BJ (cell line): ENCODE data around the gene XPO6. TPM values are rescaled to one million over a fixed set of nuclear protein-coding genes. Genes with fewer than 3 reads are reported as not detected.

Experiments
- CTCF ChIA-PET: fragments of 350-600 bp; formaldehyde crosslinking; extraction: SDS; loops from one replicate; lab custom pipeline; 2021; ENCODE audit warnings: antibody characterized with exemption, inconsistent platforms; lab: Yijun Ruan, JAX
- POLR2A ChIA-PET: fragments of 300-600 bp; sonication (Branson Sonifier 250); formaldehyde crosslinking; extraction: SDS; loops from one replicate; lab custom pipeline; 2021; ENCODE audit warnings: antibody characterized with exemption; lab: Charles Lee
- DNase-seq: peaks from one replicate; pipeline ENCODE4 v3.0.0-alpha.2; 2011; ENCODE audit warnings: low read depth
- H3K27me3 ChIP-seq: 2 replicates; pipeline ENCODE4 v1.6.0; 2011; ENCODE audit warnings: low read length; ENCODE audit not compliant: control insufficient read depth, insufficient read depth
- H3K36me3 ChIP-seq: 2 replicates; pipeline ENCODE4 v1.5.1; 2011; ENCODE audit warnings: low read length; ENCODE audit not compliant: control insufficient read depth, insufficient read depth
- H3K4me3 ChIP-seq: 2 replicates; pipeline ENCODE4 v1.5.1; 2011; ENCODE audit warnings: low read depth, mild to moderate bottlenecking, control low read depth, low read length
- polyA plus RNA-seq: library from polyadenylated mRNA; depleted of rRNA; stranded (reverse); fragments of >200 nt; gene quantifications from 2 replicates; pipeline ENCODE4 v1.2.3, GENCODE V29; 2011
- TF ChIP-seq, protein P1 (sequence below): IDR thresholded peaks from 2 replicates; pipeline ENCODE4 v1.5.1; 2011; ENCODE audit warnings: low read depth, mild to moderate bottlenecking, control low read depth, inconsistent platforms, low read length, moderate library complexity; ENCODE audit not compliant: insufficient read depth

The XPO6 gene
- polyA plus RNA-seq, 1 experiment = 239 TPM

- Histone ChIP-seq H3K27me3 (no peaks in the 10 kb centered on the region), H3K36me3 (peaks cover 2% of the 10 kb centered on the region), H3K4me3 (no peak overlapping the region)
- CTCF ChIA-PET = no interaction called here
- POLR2A ChIA-PET = no interaction called here
- TF ChIP-seq, protein P1, sequence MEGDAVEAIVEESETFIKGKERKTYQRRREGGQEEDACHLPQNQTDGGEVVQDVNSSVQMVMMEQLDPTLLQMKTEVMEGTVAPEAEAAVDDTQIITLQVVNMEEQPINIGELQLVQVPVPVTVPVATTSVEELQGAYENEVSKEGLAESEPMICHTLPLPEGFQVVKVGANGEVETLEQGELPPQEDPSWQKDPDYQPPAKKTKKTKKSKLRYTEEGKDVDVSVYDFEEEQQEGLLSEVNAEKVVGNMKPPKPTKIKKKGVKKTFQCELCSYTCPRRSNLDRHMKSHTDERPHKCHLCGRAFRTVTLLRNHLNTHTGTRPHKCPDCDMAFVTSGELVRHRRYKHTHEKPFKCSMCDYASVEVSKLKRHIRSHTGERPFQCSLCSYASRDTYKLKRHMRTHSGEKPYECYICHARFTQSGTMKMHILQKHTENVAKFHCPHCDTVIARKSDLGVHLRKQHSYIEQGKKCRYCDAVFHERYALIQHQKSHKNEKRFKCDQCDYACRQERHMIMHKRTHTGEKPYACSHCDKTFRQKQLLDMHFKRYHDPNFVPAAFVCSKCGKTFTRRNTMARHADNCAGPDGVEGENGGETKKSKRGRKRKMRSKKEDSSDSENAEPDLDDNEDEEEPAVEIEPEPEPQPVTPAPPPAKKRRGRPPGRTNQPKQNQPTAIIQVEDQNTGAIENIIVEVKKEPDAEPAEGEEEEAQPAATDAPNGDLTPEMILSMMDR = no peak
- no peak for DNase-seq
Observed at GRCh38 chr16:28161626-28162025, 50.1 kb downstream of the XPO6 start.

- Histone ChIP-seq H3K4me3 (no peak overlapping the region), H3K27me3 (no peaks in the 10 kb centered on the region), H3K36me3 (peaks cover 5% of the 10 kb centered on the region)
- DNase-seq = no peak
- POLR2A ChIA-PET = no interaction called here
- CTCF ChIA-PET = interaction anchor here (1.8 kb wide), 1 partner anchor 60 kb away, joined by 6 read pairs; no protein-coding TSS in a partner anchor
- TF ChIP-seq, protein P1 = no peak
Observed at GRCh38 chr16:28158136-28158535, 53.6 kb downstream of the XPO6 start.

- ChIA-PET POLR2A (no interaction called here), CTCF (interaction anchor here (1.0 kb wide), 1 partner anchor 13 kb away, joined by 3 read pairs; no protein-coding TSS in a partner anchor)
- Histone ChIP-seq H3K4me3 (no peak overlapping the region), H3K36me3 (peaks cover 5% of the 10 kb centered on the region; the same call in 1 of the 2 replicates), H3K27me3 (no peaks in the 10 kb centered on the region)
- TF ChIP-seq, protein P1 = no peak
- DNase-seq = no peak
Observed at GRCh38 chr16:28156056-28156680, 55.6 kb downstream of the XPO6 start.

- DNase-seq = no peak
- ChIA-PET POLR2A (no interaction called here), CTCF (interaction anchor here (1.5 kb wide), 1 partner anchor 11 kb away, joined by 6 read pairs; no protein-coding TSS in a partner anchor)
- no peak overlapping the region for H3K4me3 ChIP-seq
- no peaks in the 10 kb centered on the region for H3K27me3 ChIP-seq
- TF ChIP-seq, protein P1 = no peak
- H3K36me3 ChIP-seq = peaks cover 5% of the 10 kb centered on the region; the same call in 1 of the 2 replicates
Observed at GRCh38 chr16:28155293-28155692, 56.5 kb downstream of the XPO6 start.

DNA sequence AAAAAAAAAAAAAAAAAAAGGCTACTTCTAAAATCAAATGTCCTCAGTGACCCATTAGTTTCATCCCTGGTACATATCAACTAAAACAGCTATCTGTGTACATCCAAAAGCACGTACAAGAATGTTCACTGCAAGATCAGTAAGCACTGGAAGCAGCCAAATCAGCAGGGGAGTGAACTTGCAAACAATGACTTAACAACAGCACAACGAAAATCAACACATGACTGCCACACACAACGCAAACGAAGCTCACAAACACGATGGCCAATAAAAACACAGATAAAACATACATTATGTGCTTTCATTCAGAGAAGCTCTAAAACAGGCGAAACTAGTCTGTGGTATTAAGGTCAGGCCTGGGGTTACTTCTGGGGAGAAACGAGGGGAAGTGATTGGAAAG, 60.6 kb downstream of the XPO6 start:
- H3K36me3 ChIP-seq = peaks cover 15% of the 10 kb centered on the region
- CTCF ChIA-PET = interaction anchor here (0.9 to 1.3 kb wide), 3 partner anchors 10 to 63 kb away, joined by 3 read pairs; no protein-coding TSS in a partner anchor
- no peak overlapping the region for H3K4me3 ChIP-seq
- DNase-seq = no peak
- TF ChIP-seq, protein P1 = no peak
- POLR2A ChIA-PET = no interaction called here
- no peaks in the 10 kb centered on the region for H3K27me3 ChIP-seq
